ENCODE data around the gene PTPRR.
"Not testable (repeated sequence)": the region's sequence is repeated elsewhere in the genome, so short reads cannot be mapped to it uniquely, and the experiment has no call there.

The PTPRR gene

GRCh38 chr12:70838127-70838526, 82.4 kb downstream of the PTPRR start:
- DNase-seq = no peak

GRCh38 chr12:70837026-70837425, 83.5 kb downstream of the PTPRR start:
- DNase-seq = no peak

GRCh38 chr12:70835948-70836347, 84.6 kb downstream of the PTPRR start:
- no peak for DNase-seq

GRCh38 chr12:70831543-70831942, 89.0 kb downstream of the PTPRR start:
- no peak for DNase-seq

GRCh38 chr12:70830221-70831061, 90.1 kb downstream of the PTPRR start:
- DNase-seq = no peak

- no peak for DNase-seq
Observed at GRCh38 chr12:70829070-70829469, 91.5 kb downstream of the PTPRR start.

- DNase-seq = no peak
Observed at GRCh38 chr12:70828351-70828750, 92.2 kb downstream of the PTPRR start.

GRCh38 chr12:70826156-70826555, 94.4 kb downstream of the PTPRR start:
- no peak for DNase-seq

- DNase-seq = no peak
Observed at GRCh38 chr12:70824511-70824910, 96.0 kb downstream of the PTPRR start.

- no peak for DNase-seq
Observed at GRCh38 chr12:70823182-70823976, 97.2 kb downstream of the PTPRR start.

GRCh38 chr12:70822412-70822811, 98.1 kb downstream of the PTPRR start:
- DNase-seq = no peak

- no peak for DNase-seq
Observed at GRCh38 chr12:70815971-70816391, 104.6 kb downstream of the PTPRR start.

- DNase-seq = no peak
Observed at GRCh38 chr12:70815056-70815455, 105.5 kb downstream of the PTPRR start.

- no peak for DNase-seq
Observed at GRCh38 chr12:70813559-70813958, 107.0 kb downstream of the PTPRR start.

GRCh38 chr12:70812136-70812535, 108.4 kb downstream of the PTPRR start:
- no peak for DNase-seq

GRCh38 chr12:70809887-70810286, 110.7 kb downstream of the PTPRR start:
- no peak for DNase-seq

- DNase-seq = not testable (repeated sequence)
Observed at GRCh38 chr12:70807993-70808392, 112.5 kb downstream of the PTPRR start.

GRCh38 chr12:70806827-70807226, 113.7 kb downstream of the PTPRR start:
- DNase-seq = no peak

- no peak for DNase-seq
Observed at GRCh38 chr12:70806043-70806442, 114.5 kb downstream of the PTPRR start.

GRCh38 chr12:70798016-70798783, 122.3 kb downstream of the PTPRR start:
- no peak for DNase-seq

- no peak for DNase-seq
Observed at GRCh38 chr12:70796989-70797388, 123.5 kb downstream of the PTPRR start.

- DNase-seq = no peak
Observed at GRCh38 chr12:70795608-70796007, 124.9 kb downstream of the PTPRR start.

- no peak for DNase-seq
Observed at GRCh38 chr12:70794131-70794530, 126.4 kb downstream of the PTPRR start.
